Astrocyte (in vitro differentiated cells and primary cell): ENCODE measurements around the gene MRTFA. TPM values are rescaled to one million over a fixed set of nuclear protein-coding genes. Genes with fewer than 3 reads are reported as not detected.
A peak's percentile ranks its signal among the peaks of the same experiment; 100 is the strongest.

Experiments
- DNase-seq: peaks from one replicate; pipeline ENCODE4 v3.0.0-alpha.2; 2010; ENCODE audit warnings: low read depth
- FAIRE-seq: peaks from 2 replicates; lab custom pipeline; 2011; peaks lifted over from hg19 to GRCh38; lab: Jason Lieb, UNC
- H2AFZ ChIP-seq: 2 replicates; pipeline ENCODE4 v1.6.0; 2012; ENCODE audit warnings: low read depth, low read length, inconsistent platforms
- H3K27ac ChIP-seq: 2 replicates; pipeline ENCODE4 v1.5.1; 2011; ENCODE audit warnings: low read depth, low read length, inconsistent platforms
- H3K27me3 ChIP-seq: 2 replicates; pipeline ENCODE4 v1.6.0; 2011; ENCODE audit warnings: low read length, inconsistent platforms; ENCODE audit not compliant: insufficient read depth
- H3K36me3 ChIP-seq: 2 replicates; pipeline ENCODE4 v1.5.1; 2011; ENCODE audit warnings: low read length, inconsistent platforms; ENCODE audit not compliant: insufficient read depth
- H3K4me1 ChIP-seq: 2 replicates; pipeline ENCODE4 v1.5.1; 2011; ENCODE audit warnings: low read length, inconsistent platforms; ENCODE audit not compliant: insufficient read depth
- H3K4me2 ChIP-seq: 2 replicates; pipeline ENCODE4 v1.6.0; 2012; ENCODE audit warnings: low read length, inconsistent platforms
- H3K4me3 ChIP-seq: 2 replicates; pipeline ENCODE4 v1.5.1; 2011; ENCODE audit warnings: low read depth, mild to moderate bottlenecking, low read length, inconsistent platforms; ENCODE audit not compliant: insufficient read depth
- H3K79me2 ChIP-seq: 2 replicates; pipeline ENCODE4 v1.6.0; 2012; ENCODE audit warnings: mild to moderate bottlenecking, low read length, inconsistent platforms; ENCODE audit not compliant: insufficient read depth
- H3K9ac ChIP-seq: 2 replicates; pipeline ENCODE4 v1.6.0; 2012; ENCODE audit warnings: mild to moderate bottlenecking, low read length, inconsistent platforms
- H3K9me3 ChIP-seq: 2 replicates; pipeline ENCODE4 v1.5.1; 2012; ENCODE audit warnings: low read depth, mild to moderate bottlenecking, low read length, inconsistent platforms; ENCODE audit not compliant: insufficient read depth
- H4K20me1 ChIP-seq: 2 replicates; pipeline ENCODE4 v1.6.0; 2012; ENCODE audit warnings: low read length, inconsistent platforms; ENCODE audit not compliant: insufficient read depth
- H3K27ac Mint-ChIP-seq: one replicate; pipeline ENCODE4 v1.8.0; 2021; ENCODE audit warnings: mild to moderate bottlenecking, mixed read lengths; ENCODE audit not compliant: unreplicated experiment
- H3K27me3 Mint-ChIP-seq: one replicate; pipeline ENCODE4 v1.8.0; 2021; ENCODE audit warnings: low read depth, mixed read lengths; ENCODE audit not compliant: unreplicated experiment
- H3K36me3 Mint-ChIP-seq: one replicate; pipeline ENCODE4 v1.8.0; 2021; ENCODE audit warnings: low read depth, mixed read lengths; ENCODE audit not compliant: unreplicated experiment
- H3K4me1 Mint-ChIP-seq: one replicate; pipeline ENCODE4 v1.8.0; 2021; ENCODE audit warnings: low read depth, mixed read lengths; ENCODE audit not compliant: unreplicated experiment
- H3K4me3 Mint-ChIP-seq: one replicate; pipeline ENCODE4 v1.8.0; 2021; ENCODE audit warnings: mild to moderate bottlenecking, moderate library complexity, mixed read lengths; ENCODE audit not compliant: unreplicated experiment
- H3K9me3 Mint-ChIP-seq: one replicate; pipeline ENCODE4 v1.8.0; 2021; ENCODE audit warnings: mild to moderate bottlenecking, mixed read lengths; ENCODE audit not compliant: unreplicated experiment
- CTCF ChIP-seq: IDR thresholded peaks from 2 replicates; pipeline ENCODE4 v1.5.1; 2011; ENCODE audit warnings: low read depth, mild to moderate bottlenecking, inconsistent platforms, low read length, moderate library complexity; ENCODE audit not compliant: insufficient read depth
- EZH2 ChIP-seq: IDR thresholded peaks from 2 replicates; pipeline ENCODE4 v1.6.1; 2012; ENCODE audit warnings: mild to moderate bottlenecking, low read length, inconsistent platforms; ENCODE audit not compliant: insufficient read depth
- total RNA-seq: library from RNA; stranded (reverse); gene quantifications from 2 replicates; pipeline ENCODE4 v1.2.1, GENCODE V29; 2021

Gene MRTFA
- total RNA-seq, 1 donor from 2014 or later, result 74.3 TPM

- DNase-seq, result no peak
Measured at GRCh38 chr22:40422558-40423309, 213.8 kb downstream of the MRTFA start.

GRCh38 chr22:40421941-40422340 is 214.6 kb downstream of the MRTFA start:
- H3K4me3 Mint-ChIP-seq, result no peak overlapping the region
- peaks cover 84% of the 10 kb centered on the region for H4K20me1 ChIP-seq
- H3K36me3 Mint-ChIP-seq, result peaks cover 33% of the 10 kb centered on the region
- no peak overlapping the region for H2AFZ ChIP-seq
- peaks cover 13% of the 10 kb centered on the region for H3K4me1 Mint-ChIP-seq
- peaks cover 35% of the 10 kb centered on the region for H3K36me3 ChIP-seq
- no peaks in the 10 kb centered on the region for H3K9me3 ChIP-seq
- FAIRE-seq (no peak), DNase-seq (no peak)
- no peak overlapping the region for H3K9ac ChIP-seq
- H3K4me2 ChIP-seq, result no peak overlapping the region
- H3K4me1 ChIP-seq, result peaks cover 4% of the 10 kb centered on the region
- H3K27ac Mint-ChIP-seq, result peak overlapping the region; percentile 8
- H3K27me3 ChIP-seq, result no peaks in the 10 kb centered on the region
- H3K27me3 Mint-ChIP-seq, result no peaks in the 10 kb centered on the region
- H3K27ac ChIP-seq, result no peak overlapping the region
- TF ChIP-seq EZH2 (no peak), CTCF (no peak)
- H3K79me2 ChIP-seq, result peaks cover 30% of the 10 kb centered on the region
- H3K9me3 Mint-ChIP-seq, result peaks cover 2% of the 10 kb centered on the region
- H3K4me3 ChIP-seq, result no peak overlapping the region

More at GRCh38 chr22:40422558-40423309, 213.8 kb downstream of the MRTFA start:
- peaks cover 13% of the 10 kb centered on the region for H3K4me1 Mint-ChIP-seq
- Histone ChIP-seq H3K4me2 (no peak overlapping the region), H3K36me3 (peaks cover 35% of the 10 kb centered on the region), H3K4me1 (peaks cover 9% of the 10 kb centered on the region), H3K27ac (no peak overlapping the region), H3K27me3 (no peaks in the 10 kb centered on the region), H2AFZ (no peak overlapping the region), H3K4me3 (no peak overlapping the region), H4K20me1 (peaks cover 90% of the 10 kb centered on the region), H3K9me3 (no peaks in the 10 kb centered on the region), H3K9ac (no peak overlapping the region), H3K79me2 (peaks cover 37% of the 10 kb centered on the region)
- H3K27ac Mint-ChIP-seq, result no peak overlapping the region
- peaks cover 37% of the 10 kb centered on the region for H3K36me3 Mint-ChIP-seq
- H3K9me3 Mint-ChIP-seq, result peaks cover 2% of the 10 kb centered on the region
- H3K27me3 Mint-ChIP-seq, result no peaks in the 10 kb centered on the region
- TF ChIP-seq CTCF, result no peak
- no peak for FAIRE-seq
- no peak overlapping the region for H3K4me3 Mint-ChIP-seq

GRCh38 chr22:40421082-40421350 is 215.5 kb downstream of the MRTFA start:
- Mint-ChIP-seq H3K9me3 (peaks cover 2% of the 10 kb centered on the region), H3K4me3 (no peak overlapping the region), H3K4me1 (peaks cover 10% of the 10 kb centered on the region), H3K27me3 (no peaks in the 10 kb centered on the region), H3K27ac (no peak overlapping the region), H3K36me3 (peaks cover 29% of the 10 kb centered on the region)
- Histone ChIP-seq H3K27ac (no peak overlapping the region), H3K9me3 (no peaks in the 10 kb centered on the region), H3K9ac (no peak overlapping the region), H3K4me1 (no peaks in the 10 kb centered on the region), H3K36me3 (peaks cover 35% of the 10 kb centered on the region), H3K27me3 (no peaks in the 10 kb centered on the region), H2AFZ (no peak overlapping the region), H3K79me2 (peaks cover 22% of the 10 kb centered on the region), H3K4me2 (no peak overlapping the region), H3K4me3 (no peak overlapping the region), H4K20me1 (peaks cover 81% of the 10 kb centered on the region)
- FAIRE-seq (no peak), DNase-seq (no peak)
- TF ChIP-seq EZH2 (no peak), CTCF (no peak)
